Ramos (cell line): Measurements from ENCODE around the gene TMEM176A.
"Not testable (repeated sequence)": the region's sequence is repeated elsewhere in the genome, so short reads cannot be mapped to it uniquely, and the experiment has no call there.

ENCODE experiments used
- in situ Hi-C: fragments of 300-500 bp; cut with MboI; formaldehyde crosslinking; loops from one replicate; pipeline ENCODE4 v1.14.3; 2022; ENCODE audit warnings: low sequenced_read_pairs; ENCODE audit not compliant: unreplicated experiment

The TMEM176A gene

GRCh38 chr7:150806863-150807262, 6.3 kb downstream of the TMEM176A start:
- in situ Hi-C loops, result no loop called here

GRCh38 chr7:150807616-150808438, 7.3 kb downstream of the TMEM176A start:
- in situ Hi-C loops, result not testable (repeated sequence)

- in situ Hi-C loops, result no loop called here
Measured at GRCh38 chr7:150814328-150815001, 13.9 kb downstream of the TMEM176A start.

- in situ Hi-C loops, result no loop called here
Measured at GRCh38 chr7:150818971-150819370, 18.4 kb downstream of the TMEM176A start.

- in situ Hi-C loops, result no loop called here
Measured at GRCh38 chr7:150820148-150820547, 19.6 kb downstream of the TMEM176A start.

- in situ Hi-C loops, result no loop called here
Measured at GRCh38 chr7:150820578-150821198, 20.1 kb downstream of the TMEM176A start.

- in situ Hi-C loops, result no loop called here
Measured at GRCh38 chr7:150823043-150823442, 22.5 kb downstream of the TMEM176A start.

GRCh38 chr7:150823484-150824126, 23.0 kb downstream of the TMEM176A start:
- in situ Hi-C loops, result no loop called here

GRCh38 chr7:150824379-150825177, 24.0 kb downstream of the TMEM176A start:
- in situ Hi-C loops, result no loop called here

- in situ Hi-C loops, result no loop called here
Measured at GRCh38 chr7:150826061-150826849, 25.7 kb downstream of the TMEM176A start.

- in situ Hi-C loops, result no loop called here
Measured at GRCh38 chr7:150828384-150828783, 27.8 kb downstream of the TMEM176A start.

- in situ Hi-C loops, result no loop called here
Measured at GRCh38 chr7:150829426-150829825, 28.9 kb downstream of the TMEM176A start.

GRCh38 chr7:150830937-150831336, 30.4 kb downstream of the TMEM176A start:
- in situ Hi-C loops, result no loop called here

- in situ Hi-C loops, result no loop called here
Measured at GRCh38 chr7:150831851-150832250, 31.3 kb downstream of the TMEM176A start.

GRCh38 chr7:150835019-150835418, 34.5 kb downstream of the TMEM176A start:
- in situ Hi-C loops, result no loop called here

GRCh38 chr7:150835702-150836280, 35.2 kb downstream of the TMEM176A start:
- in situ Hi-C loops, result no loop called here

- in situ Hi-C loops, result no loop called here
Measured at GRCh38 chr7:150838965-150839650, 38.5 kb downstream of the TMEM176A start.

- in situ Hi-C loops, result no loop called here
Measured at GRCh38 chr7:150842018-150842417, 41.4 kb downstream of the TMEM176A start.
